Smooth muscle cell (in vitro differentiated cells): ENCODE data around the gene CHST13. TPM values are rescaled to one million over a fixed set of nuclear protein-coding genes. Genes with fewer than 3 reads are reported as not detected.

Experiments
- DNase-seq: peaks from one replicate; lab custom pipeline; 2025; ENCODE audit not compliant: unreplicated experiment; lab: John Stamatoyannopoulos, UW
- H2AFZ ChIP-seq: fragments of 200-600 bp; sonication (generic); 2 replicates; pipeline ENCODE4 v1.6.0; 2016; ENCODE audit warnings: antibody characterized with exemption, low read depth, mild to moderate bottlenecking
- H3F3A ChIP-seq: fragments of 200-600 bp; sonication (generic); 2 replicates; pipeline ENCODE4 v1.6.0; 2017; ENCODE audit warnings: antibody characterized with exemption, low read depth
- H3K27ac ChIP-seq: fragments of 200-600 bp; sonication (generic); 2 replicates; pipeline ENCODE4 v1.5.1; 2016; ENCODE audit warnings: low read depth, mild to moderate bottlenecking
- H3K27me3 ChIP-seq: fragments of 200-600 bp; sonication (generic); 2 replicates; pipeline ENCODE4 v1.6.1; 2016; ENCODE audit warnings: low read depth, mild to moderate bottlenecking
- H3K36me3 ChIP-seq: fragments of 200-600 bp; sonication (generic); 2 replicates; pipeline ENCODE4 v1.5.1; 2016; ENCODE audit warnings: low read depth
- H3K4me1 ChIP-seq: fragments of 200-600 bp; sonication (generic); 2 replicates; pipeline ENCODE4 v1.5.1; 2016; ENCODE audit warnings: low read depth
- H3K4me2 ChIP-seq: fragments of 200-600 bp; sonication (generic); 2 replicates; pipeline ENCODE4 v1.6.0; 2016; ENCODE audit warnings: mild to moderate bottlenecking
- H3K4me3 ChIP-seq: fragments of 200-600 bp; sonication (generic); 2 replicates; pipeline ENCODE4 v1.5.1; 2016; ENCODE audit warnings: mild to moderate bottlenecking
- H3K79me2 ChIP-seq: fragments of 200-600 bp; sonication (generic); 2 replicates; pipeline ENCODE4 v1.6.0; 2016; ENCODE audit warnings: low read depth, mild to moderate bottlenecking
- H3K9ac ChIP-seq: fragments of 200-600 bp; sonication (generic); 2 replicates; pipeline ENCODE4 v1.6.0; 2016; ENCODE audit warnings: low read depth
- H3K9me3 ChIP-seq: fragments of 200-600 bp; sonication (generic); replicated peaks from 2 replicates; pipeline ENCODE4 v1.5.1; 2016; ENCODE audit warnings: low read depth
- H4K20me1 ChIP-seq: fragments of 200-600 bp; sonication (generic); 2 replicates; pipeline ENCODE4 v1.6.0; 2016; ENCODE audit warnings: low read depth
- CTCF ChIP-seq: fragments of 200-600 bp; sonication (generic); IDR thresholded peaks from 2 replicates; pipeline ENCODE4 v1.5.1; 2017; ENCODE audit warnings: borderline replicate concordance, mild to moderate bottlenecking, antibody characterized with exemption; ENCODE audit not compliant: insufficient read depth, poor library complexity, severe bottlenecking
- WGBS: methylation state at CpG from one replicate; pipeline ENCODE4 v1.1.7; 2016; ENCODE audit warnings: low lambda C conversion rate; 5-methylcytosine and 5-hydroxymethylcytosine counted together
- polyA plus RNA-seq: library from polyadenylated mRNA; unstranded; fragments of >200 nt; fragmentation: Nextera tagmentation; extraction: Ambion mirVana; gene quantifications from 2 replicates; pipeline ENCODE4 v1.2.1, GENCODE V29; 2016
- total RNA-seq: library from RNA; depleted of rRNA; stranded (reverse); fragments of >200 nt; gene quantifications from 2 replicates; pipeline ENCODE4 v1.2.3, GENCODE V29; 2014

Gene CHST13, protein sequence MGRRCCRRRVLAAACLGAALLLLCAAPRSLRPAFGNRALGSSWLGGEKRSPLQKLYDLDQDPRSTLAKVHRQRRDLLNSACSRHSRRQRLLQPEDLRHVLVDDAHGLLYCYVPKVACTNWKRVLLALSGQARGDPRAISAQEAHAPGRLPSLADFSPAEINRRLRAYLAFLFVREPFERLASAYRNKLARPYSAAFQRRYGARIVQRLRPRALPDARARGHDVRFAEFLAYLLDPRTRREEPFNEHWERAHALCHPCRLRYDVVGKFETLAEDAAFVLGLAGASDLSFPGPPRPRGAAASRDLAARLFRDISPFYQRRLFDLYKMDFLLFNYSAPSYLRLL
- not detected in 2 replicates for total RNA-seq
- polyA plus RNA-seq, result not detected in 2 replicates

DNA sequence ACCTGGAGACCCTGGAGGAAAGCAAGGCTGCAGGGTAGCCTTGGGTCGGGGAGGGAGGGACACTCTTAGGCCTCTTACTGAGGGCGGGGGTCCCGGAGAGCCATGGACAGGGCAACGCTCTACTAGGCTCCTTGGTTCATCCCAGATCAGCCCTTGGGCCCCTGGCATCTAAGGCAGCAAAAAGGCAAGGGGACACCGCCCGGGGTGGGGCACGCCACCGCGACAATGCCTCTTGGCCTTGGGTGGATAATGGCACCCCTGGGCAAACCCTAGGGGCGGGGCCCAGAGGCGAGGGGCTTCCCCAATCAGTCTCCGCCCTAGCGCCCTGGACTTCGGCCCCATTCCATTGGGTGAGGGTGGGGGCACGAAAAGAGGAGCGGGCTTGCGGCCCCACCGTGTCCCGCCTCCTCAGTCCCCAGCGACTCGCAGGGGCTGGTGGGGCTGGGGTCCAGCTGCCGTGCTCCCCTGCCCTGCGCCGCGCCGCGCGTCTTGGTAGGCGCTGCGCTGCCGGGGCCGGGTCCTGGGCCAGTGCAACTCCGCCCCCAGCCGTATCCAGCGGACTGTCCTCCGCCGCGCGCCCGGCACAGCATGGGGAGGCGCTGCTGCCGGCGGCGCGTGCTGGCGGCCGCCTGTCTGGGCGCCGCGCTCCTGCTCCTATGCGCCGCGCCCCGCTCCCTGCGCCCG, at the start of gene CHST13:
Gene CHST13, plus strand, starts transcription at position 411 of the 684 bp plus-strand sequence. Its CDS starts 178 bp downstream, at position 589.
- peak within 1 kb of the TSS; percentile 51 for H3K4me3 ChIP-seq
- 8% methylated on average over 45 of the region's 56 CpGs for WGBS
- peak within 1 kb of the TSS; percentile 92 for H3K4me2 ChIP-seq
- H3K27me3 ChIP-seq, result peaks cover 33% of the 10 kb centered on the region
- H3F3A ChIP-seq, result no peaks in the 10 kb centered on the region
- no peaks in the 10 kb centered on the region for H3K36me3 ChIP-seq
- no peak for DNase-seq
- no peaks in the 10 kb centered on the region for H3K9me3 ChIP-seq
- H3K27ac ChIP-seq, result no peak within 1 kb of the TSS
- H3K9ac ChIP-seq, result no peak within 1 kb of the TSS
- H2AFZ ChIP-seq, result no peak within 1 kb of the TSS
- no peak for TF ChIP-seq CTCF
- no peaks in the 10 kb centered on the region for H3K4me1 ChIP-seq
- no peaks in the 10 kb centered on the region for H4K20me1 ChIP-seq
- H3K79me2 ChIP-seq, result no peaks in the 10 kb centered on the region

- WGBS, result 7% methylated on average over 57 of the region's 72 CpGs
- H3K79me2 ChIP-seq, result peaks cover 50% of the 10 kb centered on the region
Observed at GRCh38 chr3:126474498-126475412, 49.2 kb upstream of the CHST13 start.

DNA sequence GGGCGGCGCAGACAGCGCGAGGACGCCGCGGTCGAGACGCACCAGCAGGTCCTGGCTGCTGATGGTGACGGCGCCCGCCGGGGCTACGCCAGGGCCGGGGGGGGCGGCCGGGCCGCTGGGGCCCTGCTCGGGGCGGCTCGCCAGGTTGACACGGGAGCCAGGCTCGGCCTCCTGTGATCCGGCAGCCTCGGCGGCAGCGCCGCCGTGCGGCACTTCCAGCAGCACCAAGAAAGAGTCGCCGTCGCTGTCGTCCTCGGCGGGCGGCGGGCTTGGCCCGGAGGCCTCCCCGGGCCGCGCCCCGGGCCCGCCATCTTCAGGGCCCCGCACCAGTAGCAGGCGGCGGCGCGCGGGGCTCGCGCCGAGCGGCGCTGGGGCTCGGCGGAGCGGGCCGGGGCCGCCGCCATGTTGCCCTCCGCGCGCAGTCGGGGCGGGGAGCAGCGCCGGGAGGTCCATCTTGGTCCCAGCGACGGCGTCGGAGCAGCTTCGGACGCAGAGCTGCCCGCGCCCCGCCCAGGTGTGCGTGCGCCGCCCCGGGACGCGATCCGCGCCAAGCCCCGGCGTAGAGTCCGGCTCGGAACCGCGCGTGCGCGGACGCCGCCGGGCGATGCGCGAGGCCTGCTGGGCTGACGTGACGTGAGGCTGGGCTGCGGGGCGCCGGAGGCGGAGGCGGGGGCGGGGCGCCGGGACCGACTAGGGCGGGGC, 48.4 kb upstream of the CHST13 start, which contains the start of gene ZXDC:
Gene ZXDC, minus strand, starts transcription at position 479 of the 702 bp plus-strand sequence. Its CDS starts 26 bp downstream, at position 453.
- peak within 1 kb of the TSS; percentile 72 for H3K4me3 ChIP-seq
- peak within 1 kb of the TSS; percentile 98 for H3K4me2 ChIP-seq
- no peaks in the 10 kb centered on the region for H3K36me3 ChIP-seq
- H3F3A ChIP-seq, result no peaks in the 10 kb centered on the region
- peak; percentile 36 for TF ChIP-seq CTCF
- no peaks in the 10 kb centered on the region for H3K27me3 ChIP-seq
- H3K4me1 ChIP-seq, result peaks cover 33% of the 10 kb centered on the region
- H2AFZ ChIP-seq, result peak within 1 kb of the TSS; percentile 99
- peak; percentile 81 for DNase-seq
- WGBS, result under 1% methylated on average over 67 of the region's 112 CpGs
- H3K9me3 ChIP-seq, result no peaks in the 10 kb centered on the region
- peak within 1 kb of the TSS; percentile 68 for H3K9ac ChIP-seq
- peaks cover 45% of the 10 kb centered on the region for H4K20me1 ChIP-seq
- H3K27ac ChIP-seq, result peak within 1 kb of the TSS; percentile 69
- peaks cover 43% of the 10 kb centered on the region for H3K79me2 ChIP-seq

More at GRCh38 chr3:126474498-126475412, 49.2 kb upstream of the CHST13 start:
- peak overlapping the region; percentile 12 for H3K27ac ChIP-seq
- H4K20me1 ChIP-seq, result peaks cover 54% of the 10 kb centered on the region
- peak overlapping the region; percentile 43 for H3K9ac ChIP-seq
- H3K4me1 ChIP-seq, result peaks cover 33% of the 10 kb centered on the region
- peaks cover 5% of the 10 kb centered on the region for H3K36me3 ChIP-seq
- no peak for TF ChIP-seq CTCF
- no peaks in the 10 kb centered on the region for H3K27me3 ChIP-seq
- no peaks in the 10 kb centered on the region for H3K9me3 ChIP-seq
- H3F3A ChIP-seq, result no peaks in the 10 kb centered on the region
- peak overlapping the region; percentile 67 for H3K4me3 ChIP-seq
- H2AFZ ChIP-seq, result no peak overlapping the region
- no peak for DNase-seq
- peak overlapping the region; percentile 98 for H3K4me2 ChIP-seq
